GM04503 (cell line): ENCODE results near the gene SCGN.

Experiments used
- DNase-seq: peaks from one replicate; pipeline ENCODE4 v3.0.0-alpha.2; 2012; ENCODE audit warnings: low read depth

The SCGN gene

GRCh38 chr6:25640446-25640845 lies 11.6 kb upstream of the SCGN start:
- no peak for DNase-seq

GRCh38 chr6:25640891-25641290 lies 11.1 kb upstream of the SCGN start:
- no peak for DNase-seq

DNA sequence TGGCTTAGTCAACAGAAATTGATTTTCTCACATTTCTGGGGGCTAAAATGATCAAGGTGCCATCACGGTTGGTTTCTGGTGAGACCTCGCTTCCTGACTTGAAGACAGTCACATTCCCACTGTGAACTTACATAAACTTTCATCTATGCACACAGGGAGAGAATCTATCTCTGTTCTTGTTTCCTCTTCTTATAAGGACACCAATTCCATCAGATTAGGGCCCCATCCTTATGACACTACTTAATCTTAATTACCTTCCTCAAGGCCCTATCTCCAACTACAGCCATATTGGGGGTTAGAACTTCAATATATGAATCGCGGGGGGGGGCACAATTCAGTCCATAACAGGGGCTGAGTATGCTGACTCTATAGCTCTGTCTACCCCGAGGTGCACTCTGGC lies 10.6 kb upstream of the SCGN start:
- no peak for DNase-seq

DNA sequence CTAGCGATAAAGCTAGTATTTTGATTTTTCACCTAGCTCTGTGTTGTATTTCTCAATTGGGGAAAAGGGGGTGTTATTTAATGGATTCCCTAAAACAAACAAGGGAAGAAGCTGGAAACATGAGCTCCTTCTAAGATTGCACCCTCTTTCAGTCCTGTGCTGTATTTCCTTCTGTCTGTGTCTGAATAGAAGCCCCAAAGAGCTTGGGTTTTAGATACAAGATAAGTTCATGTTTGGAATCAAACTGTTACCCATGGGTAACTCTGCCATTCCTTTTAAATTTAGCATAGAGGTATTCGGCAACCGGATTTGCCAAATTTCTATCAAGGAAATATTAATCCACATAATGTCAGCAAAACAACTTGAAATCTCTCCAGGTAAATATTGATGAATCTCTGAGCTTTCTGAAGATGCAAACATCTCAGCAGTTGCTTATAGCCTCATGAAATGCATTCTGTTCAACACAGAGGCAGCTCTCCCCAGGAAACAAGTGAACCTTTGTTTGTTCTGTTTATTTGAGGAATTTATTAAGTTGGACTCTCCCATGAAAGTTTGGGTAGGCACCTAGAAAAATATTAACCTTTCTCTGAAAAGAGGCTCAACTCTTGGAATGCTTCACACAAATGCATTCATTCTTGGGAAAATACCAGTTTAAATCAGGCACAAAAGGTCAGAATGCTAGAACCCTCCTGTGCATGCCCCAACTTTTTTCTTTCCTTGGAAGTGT lies 9.9 kb upstream of the SCGN start:
- no peak for DNase-seq

DNA sequence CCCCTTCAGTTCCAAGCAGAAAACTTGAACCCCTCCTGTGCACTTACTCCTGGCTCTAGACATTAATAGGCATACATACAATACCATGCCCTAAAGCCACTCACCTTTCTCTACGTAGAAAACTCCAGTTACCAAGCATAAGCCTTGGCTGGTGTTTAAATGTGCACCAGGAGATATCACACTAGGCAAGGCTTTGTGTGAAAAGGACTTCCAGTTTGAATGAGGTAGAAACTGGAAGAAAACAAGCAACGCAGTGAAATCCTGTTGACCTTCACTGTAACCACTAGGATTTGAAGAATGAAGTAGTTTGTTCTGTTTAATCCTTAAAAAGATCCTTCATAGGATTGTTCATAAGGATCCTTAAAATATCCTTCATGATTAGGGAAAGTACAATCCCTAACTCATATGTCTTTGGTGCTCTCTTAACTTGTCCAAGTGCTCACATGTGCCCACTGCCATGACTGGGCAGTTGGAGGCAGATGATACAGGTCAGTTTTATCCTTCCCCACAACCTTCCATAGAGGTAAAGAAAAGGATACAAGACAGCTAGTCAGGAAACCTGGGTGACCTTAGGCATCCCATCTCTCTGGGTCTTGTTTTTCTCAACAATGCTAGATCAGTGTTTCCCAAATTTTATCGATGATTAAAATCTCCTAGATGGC lies 9.2 kb upstream of the SCGN start:
- no peak for DNase-seq

DNA sequence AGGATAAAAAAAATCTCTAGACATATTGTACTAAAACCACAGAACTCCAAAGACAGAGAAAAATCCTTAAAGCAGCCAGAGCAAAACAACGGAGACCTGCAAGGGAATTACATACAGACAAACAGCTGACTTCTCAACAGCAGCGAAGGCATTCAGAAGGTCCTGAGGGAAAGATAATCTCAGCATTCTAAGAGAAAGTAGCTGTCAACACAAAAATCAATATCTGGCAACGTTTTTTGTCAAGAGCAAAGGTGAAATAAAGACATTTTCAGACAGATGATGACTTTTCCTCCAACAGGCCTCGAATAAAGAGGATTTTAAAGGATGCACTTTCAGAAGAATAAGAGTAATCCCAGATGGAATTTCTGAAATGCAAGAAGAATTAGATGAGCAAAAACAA lies 6.1 kb upstream of the SCGN start:
- DNase-seq = no peak

GRCh38 chr6:25649611-25650010 lies 2.4 kb upstream of the SCGN start:
- DNase-seq = no peak

DNA sequence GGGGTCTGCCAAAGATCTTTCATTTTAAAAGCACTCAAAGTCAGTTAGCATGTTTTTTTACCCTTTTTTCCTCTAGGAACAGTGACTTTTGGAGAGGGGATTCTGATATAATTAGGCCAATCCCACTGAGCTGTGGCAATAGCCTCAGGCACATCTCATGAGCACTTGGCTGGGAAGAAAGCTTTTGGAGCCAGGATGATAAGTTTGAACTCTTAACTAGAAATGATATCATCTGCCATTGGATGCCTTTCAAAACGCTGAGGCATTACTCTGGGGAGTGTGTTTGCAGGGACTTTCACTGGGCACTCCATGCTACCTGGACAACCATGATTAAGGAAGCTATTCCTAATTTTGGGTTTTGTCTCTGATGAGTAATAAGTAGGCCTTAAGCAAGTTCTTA lies 3.7 kb downstream of the SCGN start:
- DNase-seq = no peak

- DNase-seq = no peak
These were observed 7.8 kb downstream of the SCGN start for GRCh38 chr6:25659633-25660368.

GRCh38 chr6:25660512-25660911 lies 8.5 kb downstream of the SCGN start:
- DNase-seq = peak; percentile 21

DNA sequence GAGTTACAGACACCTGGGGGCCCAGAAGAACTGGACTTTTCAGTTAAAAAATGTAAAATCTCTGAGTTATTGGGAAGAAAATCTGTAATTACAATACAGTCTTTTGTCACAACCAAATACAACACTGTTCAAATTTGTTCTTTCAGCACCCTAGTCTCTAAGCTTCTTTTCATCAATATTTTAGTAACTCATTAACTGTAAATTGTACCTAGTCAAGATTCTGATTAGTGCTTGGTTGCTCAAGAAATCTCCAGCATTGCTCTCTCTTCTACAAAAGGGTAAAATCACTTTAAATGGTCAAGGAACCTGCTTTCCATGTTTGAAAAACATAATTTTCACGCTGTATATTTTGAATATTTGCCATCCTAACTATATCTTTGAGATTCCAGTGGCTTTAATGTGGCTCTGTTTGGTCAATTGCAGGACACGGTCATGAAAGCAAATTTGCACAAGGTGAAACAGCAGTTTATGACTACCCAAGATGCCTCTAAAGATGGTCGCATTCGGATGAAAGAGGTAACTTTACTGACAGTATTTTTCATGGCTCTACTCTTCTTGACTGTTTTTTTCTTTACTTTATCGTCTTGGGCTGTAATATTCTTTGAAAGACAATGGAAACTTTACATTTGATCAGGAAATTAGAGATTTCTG lies 9.2 kb downstream of the SCGN start:
- DNase-seq = no peak

DNA sequence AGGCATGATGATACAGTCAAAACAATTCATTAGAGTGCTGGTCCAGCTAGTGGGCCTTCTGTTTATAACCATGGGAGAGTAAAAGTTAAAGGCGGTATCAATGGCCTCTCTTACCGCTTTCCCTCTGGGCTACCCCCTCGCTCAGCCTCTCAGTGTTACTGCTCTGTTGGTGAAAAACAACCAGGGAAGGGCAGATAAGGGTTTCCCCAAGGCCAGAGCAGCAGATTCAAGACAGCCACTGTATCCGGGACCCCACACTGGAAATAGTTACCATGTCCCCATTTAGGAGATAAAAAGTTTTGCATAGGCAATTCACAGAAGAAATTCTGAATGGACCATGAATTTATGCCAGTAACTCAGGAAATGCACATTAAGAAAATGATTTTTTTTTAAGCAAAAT lies 13.4 kb downstream of the SCGN start:
- no peak for DNase-seq

DNA sequence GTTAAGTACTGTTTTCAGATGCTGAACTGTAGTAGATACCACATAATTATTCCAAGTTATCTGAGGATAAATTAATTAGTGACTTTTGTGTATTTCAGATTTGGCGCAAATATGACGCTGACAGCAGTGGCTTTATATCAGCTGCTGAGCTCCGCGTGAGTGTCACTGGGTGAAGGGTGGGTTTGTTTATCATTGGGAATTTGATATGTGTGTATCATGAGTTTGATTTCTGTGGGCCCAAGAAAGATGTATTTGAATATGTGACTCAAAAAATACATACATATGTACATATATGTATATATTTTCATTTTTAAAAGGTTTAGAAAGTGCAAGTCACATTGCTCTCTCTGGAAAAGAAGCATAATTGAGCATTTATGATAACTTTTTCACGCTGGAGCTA lies 17.4 kb downstream of the SCGN start:
- DNase-seq = no peak

- DNase-seq = no peak
These were observed 18.2 kb downstream of the SCGN start for GRCh38 chr6:25670208-25670607.

DNA sequence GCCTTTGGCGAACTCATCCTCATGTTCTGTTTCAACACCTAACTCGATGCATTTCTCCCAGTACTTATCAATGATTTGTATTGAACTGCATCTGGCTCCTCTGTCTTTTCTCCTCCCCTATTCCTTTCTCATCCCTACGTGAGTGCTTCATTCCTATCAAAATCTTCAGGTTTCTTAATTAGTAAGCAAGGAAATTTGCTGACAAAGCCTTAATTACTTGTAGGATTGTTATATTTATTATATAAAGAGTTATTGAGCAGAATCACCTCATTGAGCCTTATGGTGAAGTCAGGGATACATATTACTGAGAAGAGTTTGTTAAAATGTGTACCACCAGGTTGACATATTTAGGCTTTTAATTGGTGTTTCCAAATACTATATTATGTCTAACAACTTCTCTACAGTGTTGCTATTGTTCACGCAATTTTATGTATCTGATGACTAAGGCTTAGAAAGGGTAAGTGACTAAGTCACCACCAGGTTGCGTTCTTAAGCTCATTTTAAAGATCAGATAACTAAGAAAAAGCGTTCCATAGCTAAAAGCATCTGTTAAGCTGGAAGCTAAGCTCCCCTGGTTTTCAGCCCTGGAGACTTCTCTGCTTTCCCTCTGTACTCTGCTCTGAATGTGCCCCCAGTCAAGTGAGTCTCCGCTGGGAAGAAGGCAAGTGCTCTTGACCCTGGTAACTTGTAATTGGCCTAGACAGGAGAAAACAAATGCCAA lies 18.9 kb downstream of the SCGN start:
- DNase-seq = no peak

DNA sequence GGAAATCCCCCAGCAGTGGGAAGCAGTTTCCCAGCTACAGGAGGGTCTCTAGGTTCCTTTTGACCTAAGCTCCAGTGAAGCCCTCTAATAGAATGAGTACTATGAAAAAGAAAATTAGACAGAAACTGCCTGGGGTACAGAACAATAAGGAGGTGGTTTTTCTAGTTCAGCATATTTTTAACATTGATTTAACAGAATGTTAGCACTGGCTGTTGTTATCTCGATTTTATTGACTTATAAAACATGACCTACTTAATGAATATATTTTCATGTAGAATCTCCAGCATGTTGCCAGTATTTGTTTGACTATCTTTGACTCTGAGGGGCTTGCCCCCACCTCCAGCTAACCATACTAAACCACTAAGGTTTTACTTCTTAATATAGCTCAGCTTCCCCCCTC lies 19.6 kb downstream of the SCGN start:
- no peak for DNase-seq

DNA sequence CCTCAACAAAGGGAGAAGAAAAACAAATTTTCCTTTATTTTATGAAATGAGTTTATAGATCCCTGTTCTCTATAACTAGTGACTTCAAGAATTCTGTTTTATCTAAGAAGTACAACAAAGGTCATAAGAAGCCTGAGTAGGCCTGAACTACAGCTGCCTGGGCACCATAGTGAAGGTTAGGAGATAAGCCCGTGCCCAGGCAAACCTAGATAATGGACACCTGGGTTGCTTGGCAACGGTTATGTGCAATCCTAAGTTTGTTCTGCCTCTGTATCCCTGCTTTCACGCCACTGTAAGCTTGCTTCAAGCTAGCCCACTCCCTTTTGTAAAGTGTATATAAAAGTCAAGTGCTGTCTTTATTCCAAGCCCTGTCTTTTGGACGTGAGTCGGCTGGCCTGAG lies 23.2 kb downstream of the SCGN start:
- no peak for DNase-seq

GRCh38 chr6:25676775-25677174 lies 24.8 kb downstream of the SCGN start:
- no peak for DNase-seq

DNA sequence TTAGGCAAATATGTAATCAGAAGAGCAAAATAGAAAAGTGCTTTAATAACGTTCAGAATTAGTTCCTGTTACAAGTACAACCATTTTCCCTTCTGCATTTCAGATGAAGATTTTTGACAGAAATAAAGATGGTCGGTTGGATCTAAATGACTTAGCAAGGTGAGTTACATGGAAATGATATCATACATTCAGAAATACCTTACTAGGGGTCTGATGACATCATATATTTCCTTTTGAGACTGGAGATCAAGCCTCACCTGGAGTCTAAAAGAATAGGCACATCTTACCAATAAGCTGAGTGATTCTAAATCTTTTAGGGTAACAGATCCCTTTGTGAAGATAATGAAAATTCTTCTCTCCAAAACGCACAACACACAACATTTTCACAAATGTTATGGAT lies 29.8 kb downstream of the SCGN start:
- no peak for DNase-seq

- no peak for DNase-seq
These were observed 30.3 kb downstream of the SCGN start for GRCh38 chr6:25682324-25682723.

- DNase-seq = no peak
These were observed 32.5 kb downstream of the SCGN start for GRCh38 chr6:25684565-25684964.

GRCh38 chr6:25685251-25685650 lies 33.2 kb downstream of the SCGN start:
- no peak for DNase-seq
